ENCODE results near the gene SORT1. TPM values are rescaled to one million over a fixed set of nuclear protein-coding genes. Genes with fewer than 3 reads are reported as not detected.

Gene SORT1
- total and polyA plus RNA-seq, 2 of the 13 experiments (the other 11 are each of a cell fraction or from before 2014, with no cell fraction given): 32.4 to 93.0 TPM

GRCh38 chr1:109294481-109294880 lies 103.2 kb downstream of the SORT1 start:
- H3K27ac ChIP-seq (ENCODE audit: extremely low read length, insufficient read depth, low read length): no peak overlapping the region
- no peak for ATAC-seq
- no peaks in the 10 kb centered on the region for H3K79me2 ChIP-seq (ENCODE audit: insufficient read depth, low read length)
- H4K20me1 ChIP-seq (ENCODE audit: insufficient read depth, low read length): no peaks in the 10 kb centered on the region
- H3K27me3 ChIP-seq (ENCODE audit: control insufficient read depth in 1 of 2, insufficient read depth in 2 of 2, low read length in 2 of 2): no peaks in the 10 kb centered on the region
- no peak overlapping the region for H3K4me3 ChIP-seq (replicated peaks in 1 of 3; ENCODE audit: insufficient read depth in 1 of 3, low read depth in 2 of 3, low read length in 3 of 3)
- peaks cover 40% of the 10 kb centered on the region for H3K4me1 ChIP-seq (ENCODE audit: insufficient read depth, low read length)
- ChIA-PET POLR2A (no interaction called here), CTCF (ENCODE audit: low intra/inter-chr PET ratio, low total read pairs) (no interaction called here)
- in situ Hi-C loops (cut with HindIII; ENCODE audit: extremely low pct_ligation_motif_present, low pct_unique_long_range_greater_than_20kb) (no loop called here), intact Hi-C loops (cut with micrococcal nuclease; ENCODE audit: unreplicated experiment) (no loop called here)
- 92% methylated on average over 4 of the region's 4 CpGs for WGBS (ENCODE audit: low lambda C conversion rate)
- H3K36me3 ChIP-seq (replicated peaks in 1 of 2; ENCODE audit: control insufficient read depth in 1 of 2, insufficient read depth in 2 of 2, low read length in 2 of 2): no peaks in the 10 kb centered on the region
- H3K9me3 ChIP-seq (ENCODE audit: low read length): no peaks in the 10 kb centered on the region
- H3K9ac ChIP-seq (ENCODE audit: insufficient read depth, low read depth, low read length): no peak overlapping the region
- H3K4me2 ChIP-seq (ENCODE audit: low read depth, low read length): no peak overlapping the region
- no peak overlapping the region for H2AFZ ChIP-seq (ENCODE audit: low read length)
- DNase-seq (ENCODE audit: low spot score): no peak
- no TSS peak for BruUV-seq (replicated peaks)
- FAIRE-seq: no peak
- TF ChIP-seq CCDC6 (CRISPR knock-in tag; IDR thresholded peaks at IDR 0.05) (no peak), TOPORS (CRISPR knock-in tag; IDR thresholded peaks at IDR 0.05) (no peak), MED13 (CRISPR knock-in tag; IDR thresholded peaks at IDR 0.05) (no peak), NR3C1 (CRISPR knock-in tag; IDR thresholded peaks at IDR 0.05) (no peak), ARID4A (CRISPR knock-in tag; IDR thresholded peaks at IDR 0.05; ENCODE audit: borderline replicate concordance) (no peak), EHMT2 (IDR thresholded peaks at IDR 0.05; ENCODE audit: borderline replicate concordance, low read depth, low read length) (no peak), ZNF335 (CRISPR knock-in tag; IDR thresholded peaks at IDR 0.05) (no peak), ZNF737 (CRISPR knock-in tag; IDR thresholded peaks at IDR 0.05; ENCODE audit: borderline replicate concordance) (no peak), ETV6 (CRISPR knock-in tag; conservative IDR thresholded peaks at IDR 0.05) (no peak), MAZ (IDR thresholded peaks at IDR 0.05; ENCODE audit: borderline replicate concordance, low read depth, low read length) (no peak), MAZ (CRISPR knock-in tag; IDR thresholded peaks at IDR 0.05; ENCODE audit: low read depth) (no peak), ZNF549 (CRISPR knock-in tag; IDR thresholded peaks at IDR 0.05) (no peak), KDM5A (IDR thresholded peaks at IDR 0.05; ENCODE audit: borderline replicate concordance, low read length) (no peak), SNAPC4 (CRISPR knock-in tag; IDR thresholded peaks at IDR 0.05) (no peak)
- TF ChIP-seq, protein P1, sequence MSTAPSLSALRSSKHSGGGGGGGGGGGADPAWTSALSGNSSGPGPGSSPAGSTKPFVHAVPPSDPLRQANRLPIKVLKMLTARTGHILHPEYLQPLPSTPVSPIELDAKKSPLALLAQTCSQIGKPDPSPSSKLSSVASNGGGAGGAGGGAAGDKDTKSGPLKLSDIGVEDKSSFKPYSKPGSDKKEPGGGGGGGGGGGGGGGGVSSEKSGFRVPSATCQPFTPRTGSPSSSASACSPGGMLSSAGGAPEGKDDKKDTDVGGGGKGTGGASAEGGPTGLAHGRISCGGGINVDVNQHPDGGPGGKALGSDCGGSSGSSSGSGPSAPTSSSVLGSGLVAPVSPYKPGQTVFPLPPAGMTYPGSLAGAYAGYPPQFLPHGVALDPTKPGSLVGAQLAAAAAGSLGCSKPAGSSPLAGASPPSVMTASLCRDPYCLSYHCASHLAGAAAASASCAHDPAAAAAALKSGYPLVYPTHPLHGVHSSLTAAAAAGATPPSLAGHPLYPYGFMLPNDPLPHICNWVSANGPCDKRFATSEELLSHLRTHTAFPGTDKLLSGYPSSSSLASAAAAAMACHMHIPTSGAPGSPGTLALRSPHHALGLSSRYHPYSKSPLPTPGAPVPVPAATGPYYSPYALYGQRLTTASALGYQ (CRISPR knock-in tag; IDR thresholded peaks at IDR 0.05): no peak
